ENCODE data around the gene EMC8.

The EMC8 gene

DNA sequence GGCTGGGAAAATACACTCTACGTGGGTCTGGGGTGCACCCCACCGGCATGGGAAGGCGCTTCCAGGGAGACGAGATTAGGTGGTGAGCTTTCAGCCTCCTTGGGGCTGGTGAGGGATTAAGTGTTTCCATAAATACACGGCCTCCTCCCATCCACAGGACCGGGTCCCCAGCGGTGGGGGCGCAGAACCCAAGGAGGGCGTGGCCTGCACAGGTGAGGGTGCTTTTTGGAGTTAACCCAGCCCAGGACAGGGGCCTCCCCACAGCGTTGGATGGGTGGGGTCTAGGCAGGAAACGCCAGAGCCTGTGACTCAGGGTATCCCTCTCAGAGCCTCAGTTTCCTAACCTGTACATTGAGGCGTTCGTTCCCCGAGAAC is 49.6 kb downstream of the EMC8 start:
- no peak for TF ChIP-seq CTCF (IDR thresholded peaks at IDR 0.05)

GRCh38 chr16:85746460-85747215 is 52.7 kb downstream of the EMC8 start:
- no peak for TF ChIP-seq CTCF (IDR thresholded peaks at IDR 0.05)

GRCh38 chr16:85738923-85739715 is 60.2 kb downstream of the EMC8 start:
- no peak for TF ChIP-seq CTCF (IDR thresholded peaks at IDR 0.05)

DNA sequence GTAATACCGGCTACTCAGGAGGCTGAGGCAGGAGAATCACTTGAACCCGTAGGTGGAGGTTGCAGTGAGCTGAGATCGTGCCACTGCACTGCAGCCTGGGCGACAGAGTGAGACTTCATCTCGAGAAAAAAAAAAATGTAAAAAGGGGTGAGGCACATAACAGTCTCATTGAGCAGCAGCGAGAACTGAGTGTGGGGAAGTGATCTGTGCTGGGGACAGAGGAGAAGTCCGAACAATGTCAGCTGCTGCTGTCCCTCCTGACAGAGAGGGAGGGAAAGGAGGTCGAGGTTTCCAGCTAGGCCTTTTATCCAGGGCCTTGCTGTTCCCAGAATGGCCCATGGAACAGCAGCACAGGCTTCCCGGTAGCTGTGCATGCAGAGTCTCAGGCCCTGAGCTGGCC is 62.4 kb downstream of the EMC8 start:
- TF ChIP-seq CTCF (IDR thresholded peaks at IDR 0.05) = no peak

DNA sequence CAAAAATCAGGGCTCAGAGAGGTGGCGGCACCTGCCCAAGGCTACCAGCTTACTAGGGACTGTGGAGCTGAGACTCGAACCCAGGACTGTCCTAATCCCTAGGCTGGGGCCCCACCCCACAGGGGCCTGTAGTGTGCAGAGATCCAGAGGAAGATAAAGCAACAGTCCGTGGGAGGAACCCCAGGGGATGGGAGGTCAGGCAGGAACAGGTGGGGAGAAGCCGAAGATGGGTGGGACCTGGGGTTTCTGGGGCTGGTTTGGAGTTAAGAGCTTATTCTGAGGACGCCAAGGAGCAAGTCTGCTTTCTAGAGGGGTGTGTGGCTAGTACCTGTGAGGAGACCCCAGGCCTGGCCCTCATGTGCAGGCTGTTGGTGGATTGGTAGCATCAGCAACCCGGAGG is 63.4 kb downstream of the EMC8 start:
- TF ChIP-seq CTCF (IDR thresholded peaks at IDR 0.05) = no peak

DNA sequence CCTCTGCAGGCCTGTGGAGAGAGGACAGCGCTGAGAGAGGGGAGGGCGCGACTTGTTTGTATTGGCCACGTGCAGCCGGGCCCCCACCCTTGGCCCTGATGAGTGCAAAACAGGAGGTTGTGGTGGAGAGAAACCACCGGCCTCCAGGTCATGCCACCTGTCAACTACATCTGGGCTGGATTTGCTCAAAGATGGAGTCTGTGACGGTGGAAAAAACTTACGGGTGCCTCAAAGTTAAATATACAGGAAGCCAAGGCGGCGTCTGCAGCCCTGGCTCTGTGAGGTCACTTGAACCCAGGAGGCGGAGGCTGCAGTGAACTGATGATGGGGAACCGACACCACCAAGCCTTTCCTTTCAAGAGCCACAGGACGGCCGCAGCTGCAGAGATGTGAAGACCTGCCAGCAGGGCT is 64.1 kb downstream of the EMC8 start:
- TF ChIP-seq CTCF (IDR thresholded peaks at IDR 0.05) = no peak

DNA sequence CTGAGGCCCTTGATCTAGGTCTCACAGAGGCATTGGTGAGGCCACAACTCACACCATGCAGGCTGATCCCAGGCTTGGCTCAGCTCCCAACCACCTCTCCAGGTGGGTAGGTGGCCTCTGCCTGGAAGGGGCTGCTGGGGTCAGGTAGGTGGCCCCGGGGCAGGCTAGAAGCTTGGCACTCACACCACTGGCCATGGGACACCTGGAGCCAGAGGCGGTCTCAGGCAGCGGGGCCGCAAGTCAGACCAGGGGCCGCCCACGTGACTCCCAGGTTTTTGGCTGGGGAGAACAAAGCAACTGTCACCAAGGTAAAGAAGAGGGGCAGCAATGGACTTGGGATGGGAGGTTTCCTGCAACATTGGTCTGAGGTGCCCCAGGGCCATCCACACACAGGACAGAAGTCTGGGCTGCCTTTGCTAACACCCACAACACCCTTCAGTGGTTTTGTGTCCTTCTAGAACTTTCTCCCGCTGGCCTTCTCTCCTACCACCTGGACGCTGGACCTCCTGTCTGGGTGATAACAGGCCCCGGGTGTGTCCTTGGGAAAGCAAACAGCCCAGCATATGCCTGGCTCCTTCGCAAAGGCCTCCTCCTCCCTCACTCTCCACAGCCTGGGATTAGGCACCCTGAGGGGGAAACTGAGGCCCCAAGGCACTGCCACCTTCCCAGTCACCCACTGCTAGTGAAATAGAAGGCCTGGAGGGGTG is 64.9 kb downstream of the EMC8 start:
- no peak for TF ChIP-seq CTCF (IDR thresholded peaks at IDR 0.05)

All from LNCAP (cell line).